ENCODE results near the gene RREB1.

RREB1 gene

GRCh38 chr6:7252390-7252789, 144.6 kb downstream of the RREB1 start:
- Histone ChIP-seq H3K9me2 (replicated peaks; ENCODE audit: insufficient read depth, low read length) (no peaks in the 10 kb centered on the region), H3K79me2 (ENCODE audit: insufficient read depth, low read length) (no peaks in the 10 kb centered on the region), H3K9ac (ENCODE audit: low read length) (no peak overlapping the region), H3K9me3 (ENCODE audit: insufficient read depth, low read length) (no peaks in the 10 kb centered on the region), H4K20me1 (ENCODE audit: low read depth, low read length) (no peaks in the 10 kb centered on the region), H3K27me3 (ENCODE audit: low read length) (no peaks in the 10 kb centered on the region), H3K36me3 (ENCODE audit: low read length) (no peaks in the 10 kb centered on the region), H3F3A (ENCODE audit: insufficient read depth) (no peaks in the 10 kb centered on the region), H2AFZ (ENCODE audit: low read depth, low read length, severe bottlenecking) (no peak overlapping the region), H3K27ac (ENCODE audit: low read depth, low read length) (no peak overlapping the region), H3K4me2 (ENCODE audit: low read depth, low read length, poor library complexity, severe bottlenecking) (no peak overlapping the region), H3K4me3 (ENCODE audit: insufficient read depth, low read length, poor library complexity, severe bottlenecking) (no peak overlapping the region)
- TF ChIP-seq EZH2phosphoT487 (conservative IDR thresholded peaks at IDR 0.05; ENCODE audit: low read length) (no peak), CTCF (IDR thresholded peaks at IDR 0.05; ENCODE audit: insufficient read depth, low read length, poor library complexity, severe bottlenecking) (no peak)

- H3K4me2 ChIP-seq (ENCODE audit: low read depth, low read length, poor library complexity, severe bottlenecking), result no peak overlapping the region
- H3K9me2 ChIP-seq (replicated peaks; ENCODE audit: insufficient read depth, low read length), result no peaks in the 10 kb centered on the region
- no peak overlapping the region for H3K4me3 ChIP-seq (ENCODE audit: insufficient read depth, low read length, poor library complexity, severe bottlenecking)
Measured at GRCh38 chr6:7254980-7255835, 147.4 kb downstream of the RREB1 start.

GRCh38 chr6:7255918-7256317, 148.2 kb downstream of the RREB1 start:
- H3K9me3 ChIP-seq (ENCODE audit: insufficient read depth, low read length), result no peaks in the 10 kb centered on the region
- no peak overlapping the region for H3K9ac ChIP-seq (ENCODE audit: low read length)
- H4K20me1 ChIP-seq (ENCODE audit: low read depth, low read length), result no peaks in the 10 kb centered on the region
- no peaks in the 10 kb centered on the region for H3K79me2 ChIP-seq (ENCODE audit: insufficient read depth, low read length)
- no peaks in the 10 kb centered on the region for H3K27me3 ChIP-seq (ENCODE audit: low read length)
- H3K36me3 ChIP-seq (ENCODE audit: low read length), result no peaks in the 10 kb centered on the region
- no peak overlapping the region for H3K27ac ChIP-seq (ENCODE audit: low read depth, low read length)
- H2AFZ ChIP-seq (ENCODE audit: low read depth, low read length, severe bottlenecking), result no peak overlapping the region
- H3K4me2 ChIP-seq (ENCODE audit: low read depth, low read length, poor library complexity, severe bottlenecking), result no peak overlapping the region
- no peak for TF ChIP-seq EZH2phosphoT487 (conservative IDR thresholded peaks at IDR 0.05; ENCODE audit: low read length)
- TF ChIP-seq CTCF (IDR thresholded peaks at IDR 0.05; ENCODE audit: insufficient read depth, low read length, poor library complexity, severe bottlenecking), result no peak
- no peaks in the 10 kb centered on the region for H3K9me2 ChIP-seq (replicated peaks; ENCODE audit: insufficient read depth, low read length)
- H3F3A ChIP-seq (ENCODE audit: insufficient read depth), result no peaks in the 10 kb centered on the region
- H3K4me3 ChIP-seq (ENCODE audit: insufficient read depth, low read length, poor library complexity, severe bottlenecking), result no peak overlapping the region

More at GRCh38 chr6:7254980-7255835, 147.4 kb downstream of the RREB1 start:
- no peaks in the 10 kb centered on the region for H3K36me3 ChIP-seq (ENCODE audit: low read length)
- no peak overlapping the region for H3K27ac ChIP-seq (ENCODE audit: low read depth, low read length)
- no peaks in the 10 kb centered on the region for H3K27me3 ChIP-seq (ENCODE audit: low read length)
- no peak for TF ChIP-seq EZH2phosphoT487 (conservative IDR thresholded peaks at IDR 0.05; ENCODE audit: low read length)
- no peak for TF ChIP-seq CTCF (IDR thresholded peaks at IDR 0.05; ENCODE audit: insufficient read depth, low read length, poor library complexity, severe bottlenecking)
- H3F3A ChIP-seq (ENCODE audit: insufficient read depth), result no peaks in the 10 kb centered on the region
- no peaks in the 10 kb centered on the region for H4K20me1 ChIP-seq (ENCODE audit: low read depth, low read length)
- H2AFZ ChIP-seq (ENCODE audit: low read depth, low read length, severe bottlenecking), result no peak overlapping the region
- no peaks in the 10 kb centered on the region for H3K79me2 ChIP-seq (ENCODE audit: insufficient read depth, low read length)
- H3K9ac ChIP-seq (ENCODE audit: low read length), result no peak overlapping the region
- H3K9me3 ChIP-seq (ENCODE audit: insufficient read depth, low read length), result no peaks in the 10 kb centered on the region
